ENCODE results near the gene SAT1. TPM values are rescaled to one million over a fixed set of nuclear protein-coding genes. Genes with fewer than 3 reads are reported as not detected.

Gene SAT1
- total RNA-seq, 2 experiments from 2014 or later: 96.1 to 204 TPM

DNA sequence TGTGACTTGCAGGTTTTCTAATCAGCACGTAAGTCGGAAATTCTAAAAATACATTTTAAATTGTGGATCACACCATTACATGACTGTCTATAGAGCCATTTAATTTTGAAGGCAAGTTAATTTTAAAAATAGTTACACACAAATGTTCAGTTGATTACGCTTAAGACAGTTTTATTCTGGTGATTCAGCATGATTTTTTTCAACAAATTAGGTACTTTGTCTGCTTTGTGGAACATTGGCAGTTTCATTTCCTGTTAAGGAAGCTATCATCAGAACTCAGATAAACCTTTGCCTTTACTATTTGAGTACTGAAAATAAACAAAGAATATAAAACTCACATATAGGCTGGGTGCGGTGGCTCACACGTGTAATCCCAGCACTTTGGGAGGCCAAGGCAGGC, 19.5 kb downstream of the SAT1 start:
- DNase-seq: no peak
- Mint-ChIP-seq H3K27me3 (no peaks in the 10 kb centered on the region), H3K27ac (no peak overlapping the region)

DNA sequence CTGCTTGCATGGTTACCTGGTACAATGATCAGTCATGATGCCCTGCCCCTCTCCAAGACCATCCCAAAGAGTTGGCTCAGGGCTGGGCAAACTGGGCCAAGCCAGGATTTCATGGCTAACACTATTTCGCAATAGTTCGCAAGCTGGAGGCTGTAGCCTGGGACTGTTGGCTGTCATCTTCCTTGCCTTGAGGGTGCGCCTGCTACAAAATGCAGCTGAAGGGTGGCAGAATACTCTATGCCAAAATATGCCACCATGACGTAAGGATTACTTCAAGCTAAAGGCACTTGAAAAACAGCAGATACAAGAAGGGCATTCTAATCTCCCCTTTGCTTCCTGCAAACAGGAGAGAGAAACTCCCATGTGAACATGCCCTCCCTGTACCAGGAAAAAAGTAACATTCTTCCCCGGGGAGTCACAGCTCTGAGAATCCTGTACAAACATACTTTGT, 21.0 kb downstream of the SAT1 start:
- Mint-ChIP-seq H3K27ac (no peak overlapping the region), H3K36me3 (no peaks in the 10 kb centered on the region), H3K4me1 (no peaks in the 10 kb centered on the region), H3K27me3 (no peaks in the 10 kb centered on the region), H3K9me3 (ENCODE audit: low read depth) (no peaks in the 10 kb centered on the region), H3K4me3 (no peak overlapping the region)
- CTCF ChIA-PET: no interaction called here
- ATAC-seq: no peak
- no peak for DNase-seq

More for the DNA sequence above, 19.5 kb downstream of the SAT1 start:
- ATAC-seq: no peak
- no peaks in the 10 kb centered on the region for H3K9me3 Mint-ChIP-seq (ENCODE audit: low read depth)
- H3K36me3 Mint-ChIP-seq: no peaks in the 10 kb centered on the region
- H3K4me1 Mint-ChIP-seq: no peaks in the 10 kb centered on the region
- CTCF ChIA-PET: interaction anchor here (0.6 kb wide), 1 partner anchor 13 kb away, joined by 3 read pairs; no protein-coding TSS in a partner anchor
- no peak overlapping the region for H3K4me3 Mint-ChIP-seq

- H3K27me3 Mint-ChIP-seq: no peaks in the 10 kb centered on the region
- H3K36me3 Mint-ChIP-seq: no peaks in the 10 kb centered on the region
- CTCF ChIA-PET: no interaction called here
- DNase-seq (no peak), ATAC-seq (no peak)
- no peaks in the 10 kb centered on the region for H3K4me1 Mint-ChIP-seq
- H3K27ac Mint-ChIP-seq: no peak overlapping the region
- no peaks in the 10 kb centered on the region for H3K9me3 Mint-ChIP-seq (ENCODE audit: low read depth)
- no peak overlapping the region for H3K4me3 Mint-ChIP-seq
Measured at GRCh38 chrX:23804578-23804977, 21.6 kb downstream of the SAT1 start.

GRCh38 chrX:23805389-23805788, 22.4 kb downstream of the SAT1 start:
- Mint-ChIP-seq H3K4me1 (no peaks in the 10 kb centered on the region), H3K4me3 (no peak overlapping the region), H3K27me3 (no peaks in the 10 kb centered on the region), H3K36me3 (no peaks in the 10 kb centered on the region), H3K27ac (no peak overlapping the region), H3K9me3 (ENCODE audit: low read depth) (no peaks in the 10 kb centered on the region)
- no peak for ATAC-seq
- no peak for DNase-seq
- CTCF ChIA-PET: no interaction called here

DNA sequence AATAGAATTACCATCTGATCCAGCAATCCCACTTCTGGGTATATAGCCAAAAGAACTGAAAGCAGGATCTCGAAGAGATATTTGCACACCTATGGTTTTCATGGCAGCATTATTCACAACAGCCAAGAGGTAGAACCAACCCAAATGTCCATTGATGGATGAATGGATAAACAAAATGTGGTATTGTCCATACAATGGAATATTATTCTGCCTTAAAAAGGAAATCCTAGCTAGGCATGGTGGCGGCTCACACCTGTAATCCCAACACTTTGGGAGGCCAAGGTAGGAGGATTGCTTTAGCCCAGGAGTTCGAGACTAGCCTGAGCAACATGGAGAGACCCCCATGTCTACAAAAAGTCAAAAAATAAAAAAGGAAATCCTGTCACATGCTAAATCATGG, 27.3 kb downstream of the SAT1 start:
- ATAC-seq (no peak), DNase-seq (no peak)
- H3K9me3 Mint-ChIP-seq (ENCODE audit: low read depth): no peaks in the 10 kb centered on the region
- H3K4me3 Mint-ChIP-seq: no peak overlapping the region
- peaks cover 7% of the 10 kb centered on the region for H3K27me3 Mint-ChIP-seq
- H3K4me1 Mint-ChIP-seq: no peaks in the 10 kb centered on the region
- H3K36me3 Mint-ChIP-seq: no peaks in the 10 kb centered on the region
- no peak overlapping the region for H3K27ac Mint-ChIP-seq
- CTCF ChIA-PET: no interaction called here

- CTCF ChIA-PET: no interaction called here
- ATAC-seq: no peak
- DNase-seq: no peak
- H3K27me3 Mint-ChIP-seq: peaks cover 7% of the 10 kb centered on the region
- no peak overlapping the region for H3K27ac Mint-ChIP-seq
- H3K9me3 Mint-ChIP-seq (ENCODE audit: low read depth): no peaks in the 10 kb centered on the region
- H3K4me3 Mint-ChIP-seq: no peak overlapping the region
- H3K4me1 Mint-ChIP-seq: no peaks in the 10 kb centered on the region
- no peaks in the 10 kb centered on the region for H3K36me3 Mint-ChIP-seq
Measured at GRCh38 chrX:23811108-23811651, 28.2 kb downstream of the SAT1 start.

DNA sequence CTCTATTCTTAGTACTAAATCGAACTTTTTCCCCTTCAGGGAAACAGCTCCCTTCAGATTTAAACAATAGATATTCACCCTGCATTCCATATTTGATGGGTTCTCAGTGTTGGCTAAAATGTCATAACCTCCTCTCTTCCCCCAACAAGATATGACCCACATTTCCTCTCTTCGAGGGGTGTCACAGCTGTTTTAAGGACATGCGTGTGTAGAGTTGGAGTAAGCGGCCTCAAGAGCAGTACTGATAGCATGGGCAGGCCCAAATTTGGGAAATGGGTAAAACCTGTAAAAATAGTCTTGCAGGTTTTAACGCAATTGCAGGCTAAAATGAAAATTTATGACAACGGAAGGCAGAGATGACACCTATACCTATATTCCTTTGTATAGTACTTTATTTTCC, 28.7 kb downstream of the SAT1 start:
- Mint-ChIP-seq H3K4me3 (no peak overlapping the region), H3K27ac (no peak overlapping the region), H3K36me3 (no peaks in the 10 kb centered on the region), H3K9me3 (ENCODE audit: low read depth) (no peaks in the 10 kb centered on the region), H3K27me3 (peaks cover 7% of the 10 kb centered on the region), H3K4me1 (no peaks in the 10 kb centered on the region)
- CTCF ChIA-PET: no interaction called here
- no peak for DNase-seq
- ATAC-seq: no peak

DNA sequence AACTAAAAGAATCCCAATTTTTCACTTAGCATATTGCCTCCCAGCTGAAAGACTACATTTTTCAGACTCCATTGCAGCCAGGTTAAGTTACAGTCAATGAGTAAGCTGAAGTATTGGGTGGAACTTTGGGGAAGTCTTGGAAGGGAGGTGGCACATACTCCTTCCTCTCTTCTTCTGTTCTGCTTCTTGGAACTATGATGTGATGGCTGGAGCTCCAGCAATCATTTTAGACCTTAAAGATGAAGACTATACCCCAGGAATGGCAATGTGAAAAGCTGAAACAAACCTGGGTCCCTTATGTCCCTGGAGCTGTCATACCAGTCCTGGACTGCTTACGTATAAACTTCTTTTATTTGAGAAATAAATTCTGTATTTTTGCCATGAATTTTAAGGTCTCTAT, 30.8 kb downstream of the SAT1 start:
- Mint-ChIP-seq H3K27ac (no peak overlapping the region), H3K9me3 (ENCODE audit: low read depth) (no peaks in the 10 kb centered on the region), H3K36me3 (no peaks in the 10 kb centered on the region), H3K4me1 (peaks cover 6% of the 10 kb centered on the region), H3K27me3 (peaks cover 7% of the 10 kb centered on the region), H3K4me3 (no peak overlapping the region)
- no peak for ATAC-seq
- DNase-seq: no peak
- CTCF ChIA-PET: no interaction called here

GRCh38 chrX:23815376-23815775, 32.4 kb downstream of the SAT1 start:
- peaks cover 14% of the 10 kb centered on the region for H3K4me1 Mint-ChIP-seq
- no peak overlapping the region for H3K27ac Mint-ChIP-seq
- no peaks in the 10 kb centered on the region for H3K36me3 Mint-ChIP-seq
- CTCF ChIA-PET: no interaction called here
- DNase-seq: no peak
- no peak overlapping the region for H3K4me3 Mint-ChIP-seq
- no peaks in the 10 kb centered on the region for H3K9me3 Mint-ChIP-seq (ENCODE audit: low read depth)
- no peak for ATAC-seq
- H3K27me3 Mint-ChIP-seq: peaks cover 7% of the 10 kb centered on the region

- Mint-ChIP-seq H3K27ac (no peak overlapping the region), H3K4me1 (peaks cover 15% of the 10 kb centered on the region), H3K4me3 (no peak overlapping the region), H3K36me3 (no peaks in the 10 kb centered on the region), H3K9me3 (ENCODE audit: low read depth) (no peaks in the 10 kb centered on the region), H3K27me3 (no peaks in the 10 kb centered on the region)
- DNase-seq (no peak), ATAC-seq (no peak)
- CTCF ChIA-PET: no interaction called here
Measured at GRCh38 chrX:23816179-23816578, 33.2 kb downstream of the SAT1 start.

DNA sequence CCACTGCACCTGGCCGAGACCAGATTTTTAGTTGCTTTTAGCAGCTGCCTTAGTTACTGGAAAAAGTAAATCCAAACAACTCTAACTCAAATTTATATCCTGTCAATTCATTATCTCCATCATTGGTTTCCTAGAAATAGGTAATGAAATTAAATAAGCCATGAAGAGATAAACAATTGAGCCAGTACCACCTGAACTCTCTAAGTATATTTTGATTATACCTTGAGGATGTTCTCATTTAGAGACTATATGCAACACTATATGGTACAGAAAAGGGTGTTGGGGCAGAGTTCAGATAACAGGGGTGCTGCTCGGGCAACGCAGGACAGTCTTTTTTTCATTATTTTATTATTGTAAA, 35.0 kb downstream of the SAT1 start:
- no peak overlapping the region for H3K27ac Mint-ChIP-seq
- H3K4me1 Mint-ChIP-seq: peaks cover 15% of the 10 kb centered on the region
- CTCF ChIA-PET: no interaction called here
- no peaks in the 10 kb centered on the region for H3K9me3 Mint-ChIP-seq (ENCODE audit: low read depth)
- DNase-seq (no peak), ATAC-seq (no peak)
- no peaks in the 10 kb centered on the region for H3K36me3 Mint-ChIP-seq
- peaks cover 2% of the 10 kb centered on the region for H3K27me3 Mint-ChIP-seq
- H3K4me3 Mint-ChIP-seq: no peak overlapping the region

DNA sequence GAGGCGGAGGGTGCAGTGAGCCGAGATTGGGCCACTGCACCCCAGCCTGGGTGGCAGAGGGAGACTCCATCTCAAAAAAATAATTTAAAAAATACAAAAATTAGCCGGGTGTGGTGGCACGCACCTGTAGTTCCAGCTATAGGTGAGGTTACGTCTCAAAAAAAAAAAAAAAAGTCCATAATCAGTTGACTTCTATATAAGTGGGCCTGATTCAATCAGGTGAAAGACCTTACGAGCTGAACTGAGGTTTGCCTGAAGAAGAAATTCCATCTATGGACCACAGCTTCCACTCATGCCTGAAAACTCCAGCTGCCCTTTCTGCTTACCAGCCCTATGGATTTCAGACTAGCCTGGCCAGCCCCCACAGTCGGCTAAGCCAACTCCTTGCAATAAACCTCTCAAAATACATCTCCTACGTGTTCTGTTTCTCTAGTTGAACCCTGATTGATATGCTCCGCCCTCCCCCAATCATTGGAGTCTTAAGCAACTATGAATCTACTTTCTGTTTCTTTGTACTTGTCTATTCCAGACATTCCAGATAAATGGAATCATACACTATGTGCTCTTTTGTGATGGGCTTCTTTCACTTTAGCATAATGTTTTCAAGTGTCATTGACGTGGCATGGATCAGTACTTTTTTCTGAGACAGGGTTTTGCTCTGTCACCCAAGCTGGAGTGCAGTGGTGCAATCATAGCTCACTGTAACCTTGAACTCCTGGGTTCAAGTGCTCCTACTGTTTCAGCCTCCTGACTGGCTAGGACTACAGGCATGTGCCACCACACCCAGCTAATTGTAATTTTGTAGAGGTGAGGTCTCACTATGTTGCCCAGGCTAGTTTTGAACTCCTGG, 36.6 kb downstream of the SAT1 start:
- H3K4me3 Mint-ChIP-seq: no peak overlapping the region
- no peak overlapping the region for H3K27ac Mint-ChIP-seq
- no peaks in the 10 kb centered on the region for H3K36me3 Mint-ChIP-seq
- H3K4me1 Mint-ChIP-seq: peaks cover 15% of the 10 kb centered on the region
- DNase-seq: no peak
- no peak for ATAC-seq
- peaks cover 2% of the 10 kb centered on the region for H3K27me3 Mint-ChIP-seq
- H3K9me3 Mint-ChIP-seq (ENCODE audit: low read depth): no peaks in the 10 kb centered on the region
- CTCF ChIA-PET: no interaction called here

DNA sequence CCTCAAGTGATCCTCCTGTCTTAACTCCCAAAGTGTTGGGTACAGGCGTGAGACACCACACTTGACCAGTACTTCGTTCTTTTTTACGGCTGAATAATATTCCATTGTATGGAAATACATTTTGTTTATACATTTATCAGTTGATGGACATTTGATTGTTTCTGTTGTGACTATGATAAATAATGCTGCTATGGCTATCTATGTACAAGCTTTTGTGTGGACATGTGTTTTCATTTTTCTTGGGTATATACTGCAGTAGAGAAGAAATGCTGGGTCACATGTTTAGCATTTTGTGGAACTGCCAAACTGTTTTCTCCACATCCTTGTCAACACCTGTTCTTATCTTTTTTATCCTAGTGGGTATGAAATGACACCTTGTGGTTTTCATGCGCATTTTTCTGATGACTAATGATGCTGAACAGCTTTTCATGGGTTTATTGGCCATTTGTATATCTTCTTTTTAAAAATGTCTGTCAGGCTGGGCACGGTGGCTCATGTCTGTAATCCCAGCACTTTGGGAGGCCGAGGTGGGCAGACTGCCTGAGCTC, 37.3 kb downstream of the SAT1 start:
- H3K27me3 Mint-ChIP-seq: peaks cover 2% of the 10 kb centered on the region
- no peak overlapping the region for H3K4me3 Mint-ChIP-seq
- DNase-seq (no peak), ATAC-seq (no peak)
- CTCF ChIA-PET: no interaction called here
- H3K36me3 Mint-ChIP-seq: no peaks in the 10 kb centered on the region
- H3K27ac Mint-ChIP-seq: no peak overlapping the region
- H3K9me3 Mint-ChIP-seq (ENCODE audit: low read depth): no peaks in the 10 kb centered on the region
- peaks cover 15% of the 10 kb centered on the region for H3K4me1 Mint-ChIP-seq

DNA sequence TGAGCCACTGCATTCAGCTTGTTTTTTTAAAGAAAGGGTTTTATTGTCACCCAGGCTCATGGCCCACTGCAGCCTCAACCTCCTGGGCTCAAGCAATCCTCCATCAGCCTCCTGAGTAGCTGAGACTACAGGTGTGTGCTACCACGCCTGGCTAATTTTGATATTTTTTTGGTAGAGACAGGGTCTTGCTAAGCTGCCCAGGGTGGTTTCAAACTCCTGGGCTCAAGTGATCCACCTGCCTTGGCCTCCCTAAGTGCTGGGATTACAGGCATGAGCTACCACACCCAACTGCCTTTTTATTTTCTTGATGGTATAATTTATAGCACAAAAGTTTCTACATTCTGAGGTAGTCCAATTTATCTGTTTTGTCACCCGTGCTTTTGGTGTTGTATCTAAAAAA, 38.9 kb downstream of the SAT1 start:
- H3K27me3 Mint-ChIP-seq: peaks cover 2% of the 10 kb centered on the region
- no peak for ATAC-seq
- no peak overlapping the region for H3K4me3 Mint-ChIP-seq
- no peak overlapping the region for H3K27ac Mint-ChIP-seq
- H3K36me3 Mint-ChIP-seq: no peaks in the 10 kb centered on the region
- H3K9me3 Mint-ChIP-seq (ENCODE audit: low read depth): no peaks in the 10 kb centered on the region
- no peak for DNase-seq
- peaks cover 17% of the 10 kb centered on the region for H3K4me1 Mint-ChIP-seq
- CTCF ChIA-PET: no interaction called here
